ENCODE results near the gene TRIM29.

- peak; percentile 43 for TF ChIP-seq CTCF (IDR thresholded peaks at IDR 0.05)
- no peak for TF ChIP-seq EZH2 (IDR thresholded peaks at IDR 0.05)
- no peak for TF ChIP-seq EZH2phosphoT487 (IDR thresholded peaks at IDR 0.05)
Observed at GRCh38 chr11:120180551-120181232, 42.8 kb upstream of the TRIM29 start.

All from neural progenitor cell (in vitro differentiated cells).